Stimulated activated CD4-positive, alpha-beta T cell treated with anti-CD3 and anti-CD28 coated beads, Interleukin-15, amount 100 ng/mL, for 24 hours (primary cell): ENCODE data around the gene RARB.

Experiments
- DNase-seq: peaks from one replicate; pipeline ENCODE4 v3.0.0-alpha.2; 2020

Gene RARB

GRCh38 chr3:25473246-25473645 lies 45.2 kb downstream of the RARB start:
- no peak for DNase-seq

- DNase-seq, result no peak
Measured at GRCh38 chr3:25474052-25474451, 46.0 kb downstream of the RARB start.

GRCh38 chr3:25476639-25477038 lies 48.6 kb downstream of the RARB start:
- DNase-seq, result no peak

- no peak for DNase-seq
Measured at GRCh38 chr3:25478211-25478757, 50.2 kb downstream of the RARB start.

- DNase-seq, result no peak
Measured at GRCh38 chr3:25478964-25479726, 51.1 kb downstream of the RARB start.

- DNase-seq, result no peak
Measured at GRCh38 chr3:25479727-25480010, 51.6 kb downstream of the RARB start.

GRCh38 chr3:25480811-25481210 lies 52.7 kb downstream of the RARB start:
- no peak for DNase-seq

- DNase-seq, result no peak
Measured at GRCh38 chr3:25481386-25481785, 53.3 kb downstream of the RARB start.

- DNase-seq, result no peak
Measured at GRCh38 chr3:25483456-25483855, 55.4 kb downstream of the RARB start.

GRCh38 chr3:25485673-25486072 lies 57.6 kb downstream of the RARB start:
- no peak for DNase-seq

- no peak for DNase-seq
Measured at GRCh38 chr3:25486932-25487331, 58.9 kb downstream of the RARB start.

- DNase-seq, result no peak
Measured at GRCh38 chr3:25489858-25490593, 62.0 kb downstream of the RARB start.

GRCh38 chr3:25493246-25493645 lies 65.2 kb downstream of the RARB start:
- no peak for DNase-seq

- DNase-seq, result no peak
Measured at GRCh38 chr3:25493786-25494185, 65.7 kb downstream of the RARB start.

- DNase-seq, result no peak
Measured at GRCh38 chr3:25495304-25495703, 67.2 kb downstream of the RARB start.

GRCh38 chr3:25495726-25496253 lies 67.7 kb downstream of the RARB start:
- no peak for DNase-seq

GRCh38 chr3:25497096-25497495 lies 69.0 kb downstream of the RARB start:
- no peak for DNase-seq

- no peak for DNase-seq
Measured at GRCh38 chr3:25500706-25501210, 72.7 kb downstream of the RARB start.

- DNase-seq, result no peak
Measured at GRCh38 chr3:25502233-25502632, 74.2 kb downstream of the RARB start.

GRCh38 chr3:25503898-25504301 lies 75.8 kb downstream of the RARB start:
- no peak for DNase-seq

- DNase-seq, result no peak
Measured at GRCh38 chr3:25505581-25505980, 77.5 kb downstream of the RARB start.

- DNase-seq, result no peak
Measured at GRCh38 chr3:25507811-25508210, 79.7 kb downstream of the RARB start.

GRCh38 chr3:25508433-25508832 lies 80.4 kb downstream of the RARB start:
- DNase-seq, result no peak

GRCh38 chr3:25508901-25509300 lies 80.8 kb downstream of the RARB start:
- no peak for DNase-seq
